SK-N-SH treated with all-trans-retinoic acid at 6 μM for 48 hours (cell line): ENCODE measurements around the gene AREG.

Experiments
- ATAC-seq: fragments of 200-7000 bp; cut with Tn5 transposase; 3 replicates; pipeline ENCODE4 v1.9.1; 2020; ENCODE audit warnings: mild to moderate bottlenecking, moderate library complexity
- BACH2 ChIP-seq: fragments of 250-450 bp; sonication (Bioruptor Pico); IDR thresholded peaks from 2 replicates; pipeline ENCODE4 v1.9.0; 2021; ENCODE audit warnings: mild to moderate bottlenecking, borderline replicate concordance
- CSDC2 ChIP-seq: fragments of 250-450 bp; sonication (Bioruptor Pico); IDR thresholded peaks from 2 replicates; pipeline ENCODE4 v1.5.0; 2020; ENCODE audit warnings: mild to moderate bottlenecking, moderate library complexity
- ESRRG ChIP-seq: fragments of 250-450 bp; sonication (Bioruptor Pico); IDR thresholded peaks from 2 replicates; pipeline ENCODE4 v1.6.1; 2021; ENCODE audit warnings: mild to moderate bottlenecking
- GLIS3 ChIP-seq: fragments of 250-450 bp; sonication (Bioruptor Pico); IDR thresholded peaks from 2 replicates; pipeline ENCODE4 v1.5.0; 2020; ENCODE audit warnings: mild to moderate bottlenecking, moderate library complexity
- ISL1 ChIP-seq: fragments of 250-450 bp; sonication (Bioruptor Pico); IDR thresholded peaks from 2 replicates; pipeline ENCODE4 v2.1.2; 2022; ENCODE audit warnings: mild to moderate bottlenecking, moderate library complexity
- OSR1 ChIP-seq: fragments of 250-450 bp; sonication (Bioruptor Pico); IDR thresholded peaks from 2 replicates; pipeline ENCODE4 v1.8.0; 2022; ENCODE audit warnings: moderate library complexity, mild to moderate bottlenecking, inconsistent platforms
- PPARA ChIP-seq: fragments of 250-450 bp; sonication (Bioruptor Pico); IDR thresholded peaks from 2 replicates; pipeline ENCODE4 v1.5.0; 2020; ENCODE audit warnings: mild to moderate bottlenecking, borderline replicate concordance
- RARB ChIP-seq: fragments of 250-450 bp; sonication (Bioruptor Pico); IDR thresholded peaks from 2 replicates; pipeline ENCODE4 v1.8.0; 2021; ENCODE audit warnings: mild to moderate bottlenecking, moderate library complexity
- SNAI2 ChIP-seq: fragments of 250-450 bp; sonication (Bioruptor Pico); IDR thresholded peaks from 2 replicates; pipeline ENCODE4 v1.5.0; 2020; ENCODE audit warnings: mild to moderate bottlenecking, moderate library complexity
- TCF4 ChIP-seq: fragments of 250-450 bp; sonication (Bioruptor Pico); IDR thresholded peaks from 2 replicates; pipeline ENCODE4 v1.8.0; 2021; ENCODE audit warnings: mild to moderate bottlenecking, moderate library complexity, borderline replicate concordance
- TOX ChIP-seq: fragments of 250-450 bp; sonication (Bioruptor Pico); IDR thresholded peaks from 2 replicates; pipeline ENCODE4 v1.8.0; 2021; ENCODE audit warnings: mild to moderate bottlenecking, moderate library complexity, borderline replicate concordance
- ZC3H10 ChIP-seq: fragments of 250-450 bp; sonication (Bioruptor Pico); IDR thresholded peaks from 2 replicates; pipeline ENCODE4 v1.5.1; 2021; ENCODE audit warnings: mild to moderate bottlenecking, moderate library complexity
- ZFP3 ChIP-seq: fragments of 250-450 bp; sonication (Bioruptor Pico); IDR thresholded peaks from 2 replicates; pipeline ENCODE4 v1.5.0; 2020; ENCODE audit warnings: mild to moderate bottlenecking, moderate library complexity
- ZFP30 ChIP-seq: fragments of 450-650 bp; formaldehyde crosslinking; IDR thresholded peaks from 2 replicates; pipeline ENCODE4 v1.5.0; 2022; ENCODE audit warnings: mild to moderate bottlenecking, moderate library complexity
- ZNF565 ChIP-seq: fragments of 450-650 bp; formaldehyde crosslinking; conservative IDR thresholded peaks from 2 replicates; pipeline ENCODE4 v1.5.0; 2020; ENCODE audit warnings: low read depth, mild to moderate bottlenecking, moderate library complexity
- ZNF8 ChIP-seq: fragments of 450-650 bp; formaldehyde crosslinking; IDR thresholded peaks from 2 replicates; pipeline ENCODE4 v1.5.0; 2020; ENCODE audit warnings: mild to moderate bottlenecking, moderate library complexity
- TF ChIP-seq, protein P1 (sequence below): fragments of 250-450 bp; sonication (Bioruptor Pico); IDR thresholded peaks from 2 replicates; pipeline ENCODE4 v1.5.1; 2020; ENCODE audit warnings: low read depth, mild to moderate bottlenecking, moderate library complexity
- TF ChIP-seq, protein P2 (sequence below): fragments of 250-450 bp; sonication (Bioruptor Pico); IDR thresholded peaks from 2 replicates; pipeline ENCODE4 v1.8.0; 2021; ENCODE audit warnings: low read depth, mild to moderate bottlenecking, moderate library complexity, borderline replicate concordance
- TF ChIP-seq, protein P3 (sequence below): fragments of 250-450 bp; sonication (Bioruptor Pico); IDR thresholded peaks from 2 replicates; pipeline ENCODE4 v1.5.0; 2020; ENCODE audit warnings: mild to moderate bottlenecking, moderate library complexity
- TF ChIP-seq, protein P4 (sequence below): fragments of 250-450 bp; sonication (Bioruptor Pico); IDR thresholded peaks from 2 replicates; pipeline ENCODE4 v1.5.1; 2021; ENCODE audit warnings: mild to moderate bottlenecking, moderate library complexity
- TF ChIP-seq, protein P5 (sequence below): fragments of 250-450 bp; sonication (Bioruptor Pico); IDR thresholded peaks from 2 replicates; pipeline ENCODE4 v1.8.0; 2020; ENCODE audit warnings: mild to moderate bottlenecking, moderate library complexity, borderline replicate concordance

Gene AREG

DNA sequence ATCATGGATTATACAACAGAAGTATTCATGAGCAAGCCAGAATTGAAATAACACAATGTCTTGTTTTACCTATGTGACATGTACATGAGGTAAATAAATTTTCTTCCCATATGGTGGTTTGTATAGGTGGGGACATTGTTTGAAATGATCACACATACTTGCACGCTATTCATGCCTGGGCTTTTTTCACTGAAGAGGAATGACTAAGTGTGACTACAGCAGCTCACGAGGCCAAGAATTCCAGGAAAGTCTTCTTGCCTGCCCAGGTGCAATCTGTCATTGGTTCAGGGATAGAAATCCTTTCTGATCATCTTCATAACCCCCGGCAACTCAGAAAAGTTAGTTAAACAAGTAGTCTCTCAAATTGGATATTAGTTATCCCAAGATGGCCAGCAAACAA is 36.3 kb upstream of the AREG start:
- no peak for ATAC-seq
- TF ChIP-seq RARB (CRISPR knock-in tag) (no peak), CSDC2 (no peak), SNAI2 (CRISPR knock-in tag) (no peak)
- TF ChIP-seq, protein P1, sequence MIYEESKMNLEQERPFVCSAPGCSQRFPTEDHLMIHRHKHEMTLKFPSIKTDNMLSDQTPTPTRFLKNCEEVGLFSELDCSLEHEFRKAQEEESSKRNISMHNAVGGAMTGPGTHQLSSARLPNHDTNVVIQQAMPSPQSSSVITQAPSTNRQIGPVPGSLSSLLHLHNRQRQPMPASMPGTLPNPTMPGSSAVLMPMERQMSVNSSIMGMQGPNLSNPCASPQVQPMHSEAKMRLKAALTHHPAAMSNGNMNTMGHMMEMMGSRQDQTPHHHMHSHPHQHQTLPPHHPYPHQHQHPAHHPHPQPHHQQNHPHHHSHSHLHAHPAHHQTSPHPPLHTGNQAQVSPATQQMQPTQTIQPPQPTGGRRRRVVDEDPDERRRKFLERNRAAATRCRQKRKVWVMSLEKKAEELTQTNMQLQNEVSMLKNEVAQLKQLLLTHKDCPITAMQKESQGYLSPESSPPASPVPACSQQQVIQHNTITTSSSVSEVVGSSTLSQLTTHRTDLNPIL (CRISPR knock-in tag) = no peak
- TF ChIP-seq, protein P2, sequence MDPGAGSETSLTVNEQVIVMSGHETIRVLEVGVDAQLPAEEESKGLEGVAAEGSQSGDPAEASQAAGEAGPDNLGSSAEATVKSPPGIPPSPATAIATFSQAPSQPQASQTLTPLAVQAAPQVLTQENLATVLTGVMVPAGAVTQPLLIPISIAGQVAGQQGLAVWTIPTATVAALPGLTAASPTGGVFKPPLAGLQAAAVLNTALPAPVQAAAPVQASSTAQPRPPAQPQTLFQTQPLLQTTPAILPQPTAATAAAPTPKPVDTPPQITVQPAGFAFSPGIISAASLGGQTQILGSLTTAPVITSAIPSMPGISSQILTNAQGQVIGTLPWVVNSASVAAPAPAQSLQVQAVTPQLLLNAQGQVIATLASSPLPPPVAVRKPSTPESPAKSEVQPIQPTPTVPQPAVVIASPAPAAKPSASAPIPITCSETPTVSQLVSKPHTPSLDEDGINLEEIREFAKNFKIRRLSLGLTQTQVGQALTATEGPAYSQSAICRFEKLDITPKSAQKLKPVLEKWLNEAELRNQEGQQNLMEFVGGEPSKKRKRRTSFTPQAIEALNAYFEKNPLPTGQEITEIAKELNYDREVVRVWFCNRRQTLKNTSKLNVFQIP = no peak

DNA sequence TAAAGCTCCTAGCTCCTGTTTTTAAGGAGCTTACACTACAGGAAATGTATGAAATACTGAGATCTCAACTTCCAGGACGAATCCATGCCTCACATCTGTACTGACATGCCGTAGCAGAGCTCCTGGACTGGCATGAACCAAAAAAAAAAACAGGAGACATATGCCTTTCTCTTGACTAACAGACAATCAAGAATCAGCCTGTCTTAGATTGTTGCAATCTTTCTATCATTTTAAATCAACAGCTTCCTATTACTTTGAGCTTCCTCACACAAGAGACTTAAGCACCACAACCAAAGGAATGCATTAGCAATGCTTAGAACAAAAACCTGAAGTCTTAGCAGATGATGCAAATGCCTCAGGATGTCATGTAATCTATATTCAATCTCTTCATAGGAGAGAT is 34.7 kb upstream of the AREG start:
- ATAC-seq = no peak
- TF ChIP-seq BACH2 (CRISPR knock-in tag) (no peak), OSR1 (CRISPR knock-in tag) (no peak), ZC3H10 (CRISPR knock-in tag) (no peak), ZFP3 (no peak)
- TF ChIP-seq, all 23 proteins: peak for 0

DNA sequence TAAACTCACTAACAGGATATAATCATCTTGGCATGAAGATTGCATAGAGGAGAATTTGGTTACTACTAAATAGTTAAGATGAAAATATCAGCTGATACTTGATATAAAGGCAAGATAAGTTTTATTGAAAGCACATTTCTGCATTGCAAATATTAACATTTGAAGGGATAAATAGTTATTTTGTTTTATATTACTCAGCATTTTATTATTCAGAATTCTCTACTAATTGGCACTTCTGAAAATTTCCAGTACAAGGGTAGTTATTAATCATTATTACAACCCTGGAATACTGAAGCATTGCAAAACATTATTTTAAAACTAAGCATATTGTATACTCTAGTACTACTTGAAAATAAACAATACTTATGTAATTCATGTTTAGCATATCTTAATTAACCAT is 32.7 kb upstream of the AREG start:
- TF ChIP-seq OSR1 (CRISPR knock-in tag) (no peak), TOX (CRISPR knock-in tag) (no peak), ZFP30 (CRISPR knock-in tag) (no peak)
- ATAC-seq = no peak

DNA sequence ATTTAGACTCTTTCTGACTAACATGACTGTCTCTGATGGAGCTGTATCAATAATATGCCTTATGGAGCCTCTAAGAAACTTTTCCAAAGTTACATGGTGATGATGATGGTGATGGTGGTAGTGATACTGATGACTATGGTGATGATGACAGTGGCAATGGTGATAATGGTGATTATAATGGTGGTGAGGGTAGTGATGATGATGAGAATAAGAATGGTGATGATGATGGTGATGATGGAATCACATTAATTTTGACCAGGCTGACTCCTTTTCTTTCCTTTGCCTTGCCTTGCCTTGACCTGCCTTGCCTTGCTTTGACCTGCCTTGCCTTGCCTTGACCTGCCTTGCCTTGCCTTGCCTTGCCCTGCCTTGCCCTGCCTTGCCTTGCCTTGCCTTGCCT is 31.7 kb upstream of the AREG start:
- TF ChIP-seq, protein P3, sequence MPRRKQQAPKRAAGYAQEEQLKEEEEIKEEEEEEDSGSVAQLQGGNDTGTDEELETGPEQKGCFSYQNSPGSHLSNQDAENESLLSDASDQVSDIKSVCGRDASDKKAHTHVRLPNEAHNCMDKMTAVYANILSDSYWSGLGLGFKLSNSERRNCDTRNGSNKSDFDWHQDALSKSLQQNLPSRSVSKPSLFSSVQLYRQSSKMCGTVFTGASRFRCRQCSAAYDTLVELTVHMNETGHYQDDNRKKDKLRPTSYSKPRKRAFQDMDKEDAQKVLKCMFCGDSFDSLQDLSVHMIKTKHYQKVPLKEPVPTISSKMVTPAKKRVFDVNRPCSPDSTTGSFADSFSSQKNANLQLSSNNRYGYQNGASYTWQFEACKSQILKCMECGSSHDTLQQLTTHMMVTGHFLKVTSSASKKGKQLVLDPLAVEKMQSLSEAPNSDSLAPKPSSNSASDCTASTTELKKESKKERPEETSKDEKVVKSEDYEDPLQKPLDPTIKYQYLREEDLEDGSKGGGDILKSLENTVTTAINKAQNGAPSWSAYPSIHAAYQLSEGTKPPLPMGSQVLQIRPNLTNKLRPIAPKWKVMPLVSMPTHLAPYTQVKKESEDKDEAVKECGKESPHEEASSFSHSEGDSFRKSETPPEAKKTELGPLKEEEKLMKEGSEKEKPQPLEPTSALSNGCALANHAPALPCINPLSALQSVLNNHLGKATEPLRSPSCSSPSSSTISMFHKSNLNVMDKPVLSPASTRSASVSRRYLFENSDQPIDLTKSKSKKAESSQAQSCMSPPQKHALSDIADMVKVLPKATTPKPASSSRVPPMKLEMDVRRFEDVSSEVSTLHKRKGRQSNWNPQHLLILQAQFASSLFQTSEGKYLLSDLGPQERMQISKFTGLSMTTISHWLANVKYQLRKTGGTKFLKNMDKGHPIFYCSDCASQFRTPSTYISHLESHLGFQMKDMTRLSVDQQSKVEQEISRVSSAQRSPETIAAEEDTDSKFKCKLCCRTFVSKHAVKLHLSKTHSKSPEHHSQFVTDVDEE (CRISPR knock-in tag) = no peak
- no peak for TF ChIP-seq CSDC2
- no peak for TF ChIP-seq RARB (CRISPR knock-in tag)
- TF ChIP-seq, protein P1 (CRISPR knock-in tag) = no peak
- TF ChIP-seq ISL1 = no peak
- no peak for TF ChIP-seq TCF4
- no peak for TF ChIP-seq GLIS3 (CRISPR knock-in tag)
- TF ChIP-seq ZC3H10 (CRISPR knock-in tag) = no peak
- no peak for TF ChIP-seq ZNF8
- TF ChIP-seq, protein P4, sequence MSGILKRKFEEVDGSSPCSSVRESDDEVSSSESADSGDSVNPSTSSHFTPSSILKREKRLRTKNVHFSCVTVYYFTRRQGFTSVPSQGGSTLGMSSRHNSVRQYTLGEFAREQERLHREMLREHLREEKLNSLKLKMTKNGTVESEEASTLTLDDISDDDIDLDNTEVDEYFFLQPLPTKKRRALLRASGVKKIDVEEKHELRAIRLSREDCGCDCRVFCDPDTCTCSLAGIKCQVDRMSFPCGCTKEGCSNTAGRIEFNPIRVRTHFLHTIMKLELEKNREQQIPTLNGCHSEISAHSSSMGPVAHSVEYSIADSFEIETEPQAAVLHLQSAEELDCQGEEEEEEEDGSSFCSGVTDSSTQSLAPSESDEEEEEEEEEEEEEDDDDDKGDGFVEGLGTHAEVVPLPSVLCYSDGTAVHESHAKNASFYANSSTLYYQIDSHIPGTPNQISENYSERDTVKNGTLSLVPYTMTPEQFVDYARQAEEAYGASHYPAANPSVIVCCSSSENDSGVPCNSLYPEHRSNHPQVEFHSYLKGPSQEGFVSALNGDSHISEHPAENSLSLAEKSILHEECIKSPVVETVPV (CRISPR knock-in tag) = no peak
- no peak for ATAC-seq

DNA sequence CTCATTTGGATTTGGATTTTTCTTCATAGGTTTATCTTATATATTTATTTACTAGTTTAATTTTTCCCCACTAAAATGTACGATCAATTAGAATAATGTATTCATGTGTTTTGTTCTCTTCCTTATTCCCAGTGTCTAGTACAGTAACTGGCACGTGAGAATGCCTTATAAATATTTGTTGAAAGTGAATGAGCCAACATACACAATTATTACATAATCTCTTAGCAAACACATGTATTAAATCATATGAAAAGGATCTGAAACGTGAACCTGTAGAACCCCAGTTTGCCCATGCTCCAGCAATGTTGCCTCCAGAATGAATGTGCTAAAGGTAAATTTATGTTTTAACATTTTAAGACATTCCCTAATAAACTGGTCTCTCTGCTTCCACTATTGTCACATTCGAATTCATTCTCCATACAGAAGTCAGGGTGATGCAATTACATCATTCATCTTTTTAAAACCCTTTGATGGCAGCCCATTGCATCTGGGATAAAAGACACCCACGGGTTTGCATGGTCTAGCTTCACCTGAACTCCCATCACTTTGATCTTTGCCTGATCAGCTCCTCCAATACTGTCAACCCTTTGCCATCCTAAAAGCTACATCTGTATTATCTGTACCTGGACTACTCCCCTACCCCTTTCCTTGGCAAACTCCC is 30.7 kb upstream of the AREG start:
- no peak for ATAC-seq
- TF ChIP-seq, protein P4 (CRISPR knock-in tag) = no peak
- TF ChIP-seq, protein P1 (CRISPR knock-in tag) = no peak
- TF ChIP-seq ZFP30 (CRISPR knock-in tag) (no peak), ZNF565 (no peak), ESRRG (CRISPR knock-in tag) (no peak), OSR1 (CRISPR knock-in tag) (no peak), PPARA (CRISPR knock-in tag) (no peak), ISL1 (no peak), RARB (CRISPR knock-in tag) (no peak)
- TF ChIP-seq, protein P5, sequence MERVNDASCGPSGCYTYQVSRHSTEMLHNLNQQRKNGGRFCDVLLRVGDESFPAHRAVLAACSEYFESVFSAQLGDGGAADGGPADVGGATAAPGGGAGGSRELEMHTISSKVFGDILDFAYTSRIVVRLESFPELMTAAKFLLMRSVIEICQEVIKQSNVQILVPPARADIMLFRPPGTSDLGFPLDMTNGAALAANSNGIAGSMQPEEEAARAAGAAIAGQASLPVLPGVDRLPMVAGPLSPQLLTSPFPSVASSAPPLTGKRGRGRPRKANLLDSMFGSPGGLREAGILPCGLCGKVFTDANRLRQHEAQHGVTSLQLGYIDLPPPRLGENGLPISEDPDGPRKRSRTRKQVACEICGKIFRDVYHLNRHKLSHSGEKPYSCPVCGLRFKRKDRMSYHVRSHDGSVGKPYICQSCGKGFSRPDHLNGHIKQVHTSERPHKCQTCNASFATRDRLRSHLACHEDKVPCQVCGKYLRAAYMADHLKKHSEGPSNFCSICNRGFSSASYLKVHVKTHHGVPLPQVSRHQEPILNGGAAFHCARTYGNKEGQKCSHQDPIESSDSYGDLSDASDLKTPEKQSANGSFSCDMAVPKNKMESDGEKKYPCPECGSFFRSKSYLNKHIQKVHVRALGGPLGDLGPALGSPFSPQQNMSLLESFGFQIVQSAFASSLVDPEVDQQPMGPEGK (CRISPR knock-in tag) = no peak
